H9 (cell line): ENCODE data around the gene ITPRID2. TPM values are rescaled to one million over a fixed set of nuclear protein-coding genes. Genes with fewer than 3 reads are reported as not detected.

ENCODE experiments used
- DNase-seq: peaks from one replicate; pipeline ENCODE4 v3.0.0-alpha.2; 2017
- H2AFZ ChIP-seq: one replicate; pipeline ENCODE4 v1.6.1; 2013; ENCODE audit warnings: mild to moderate bottlenecking, low read length, control low read depth, moderate library complexity
- H2AK5ac ChIP-seq: 2 replicates; pipeline ENCODE4 v1.6.1; 2013; ENCODE audit warnings: low read length, control low read depth, mixed read lengths; ENCODE audit not compliant: insufficient read length
- H2BK120ac ChIP-seq: one replicate; pipeline ENCODE4 v1.6.1; 2013; ENCODE audit warnings: low read depth, mild to moderate bottlenecking, low read length, control low read depth, inconsistent platforms; ENCODE audit not compliant: poor library complexity, severe bottlenecking
- H2BK12ac ChIP-seq: 2 replicates; pipeline ENCODE4 v1.6.1; 2013; ENCODE audit warnings: low read length, control low read depth, mixed read lengths, low read depth; ENCODE audit not compliant: insufficient read length
- H2BK15ac ChIP-seq: 2 replicates; pipeline ENCODE4 v1.6.1; 2013; ENCODE audit warnings: low read depth, low read length, control low read depth
- H2BK20ac ChIP-seq: one replicate; pipeline ENCODE4 v1.6.1; 2013; ENCODE audit warnings: low read depth, mild to moderate bottlenecking, low read length, control low read depth, inconsistent platforms; ENCODE audit not compliant: poor library complexity, severe bottlenecking
- H2BK5ac ChIP-seq: 2 replicates; pipeline ENCODE4 v1.6.1; 2013; ENCODE audit warnings: low read length, control low read depth, mixed read lengths; ENCODE audit not compliant: insufficient read length
- H3K14ac ChIP-seq: 2 replicates; pipeline ENCODE4 v1.6.1; 2013; ENCODE audit warnings: low read length, control low read depth; ENCODE audit not compliant: insufficient read depth
- H3K18ac ChIP-seq: 2 replicates; pipeline ENCODE4 v1.6.1; 2013; ENCODE audit warnings: low read depth, mild to moderate bottlenecking, mixed read lengths, low read length, control low read depth; ENCODE audit not compliant: insufficient read length
- H3K23ac ChIP-seq: 2 replicates; pipeline ENCODE4 v1.6.1; 2013; ENCODE audit warnings: low read length, control low read depth, mixed read lengths, low read depth; ENCODE audit not compliant: insufficient read length
- H3K23me2 ChIP-seq: 2 replicates; pipeline ENCODE4 v1.6.1; 2013; ENCODE audit warnings: low read depth, mild to moderate bottlenecking, mixed read lengths, low read length, control low read depth; ENCODE audit not compliant: insufficient read length, poor library complexity, severe bottlenecking
- H3K27ac ChIP-seq: 2 replicates; pipeline ENCODE4 v1.5.1; 2013; ENCODE audit warnings: low read length, control low read depth, mixed read lengths, low read depth; ENCODE audit not compliant: insufficient read length
- H3K27me3 ChIP-seq: 2 replicates; pipeline ENCODE4 v1.6.1; 2013; ENCODE audit warnings: low read length, control low read depth, inconsistent platforms; ENCODE audit not compliant: insufficient read depth
- H3K4ac ChIP-seq: 2 replicates; pipeline ENCODE4 v1.6.1; 2013; ENCODE audit warnings: low read depth, mild to moderate bottlenecking, control low read depth, inconsistent platforms, low read length, moderate library complexity
- H3K4me1 ChIP-seq: 2 replicates; pipeline ENCODE4 v1.6.1; 2013; ENCODE audit warnings: low read length, control low read depth, inconsistent platforms; ENCODE audit not compliant: insufficient read depth
- H3K4me2 ChIP-seq: 2 replicates; pipeline ENCODE4 v1.6.1; 2013; ENCODE audit warnings: low read length, control low read depth, mixed read lengths; ENCODE audit not compliant: insufficient read length, insufficient read depth
- H3K56ac ChIP-seq: 2 replicates; pipeline ENCODE4 v1.6.1; 2013; ENCODE audit warnings: low read depth, mild to moderate bottlenecking, mixed read lengths, low read length, control low read depth; ENCODE audit not compliant: insufficient read length
- H3K79me1 ChIP-seq: 2 replicates; pipeline ENCODE4 v1.6.1; 2013; ENCODE audit warnings: low read depth, mild to moderate bottlenecking, moderate library complexity, low read length, control low read depth, inconsistent platforms; ENCODE audit not compliant: insufficient read depth, poor library complexity, severe bottlenecking
- H3K79me2 ChIP-seq: 2 replicates; pipeline ENCODE4 v1.6.1; 2013; ENCODE audit warnings: low read length, control low read depth, inconsistent platforms; ENCODE audit not compliant: insufficient read depth
- H3K9ac ChIP-seq: 2 replicates; pipeline ENCODE4 v1.6.1; 2013; ENCODE audit warnings: low read length, control low read depth, mixed read lengths; ENCODE audit not compliant: insufficient read length; ENCODE audit errors: extremely low read depth
- H3K9me3 ChIP-seq: one replicate; pipeline ENCODE4 v1.6.1; 2013; ENCODE audit warnings: low read depth, low read length, inconsistent platforms; ENCODE audit not compliant: control insufficient read depth
- H3T11ph ChIP-seq: one replicate; pipeline ENCODE4 v1.6.1; 2013; ENCODE audit warnings: mild to moderate bottlenecking, low read length, control low read depth, inconsistent platforms
- H4K20me1 ChIP-seq: one replicate; pipeline ENCODE4 v1.6.1; 2013; ENCODE audit not compliant: control insufficient read depth, insufficient read length, insufficient read depth
- H4K5ac ChIP-seq: 2 replicates; pipeline ENCODE4 v1.6.1; 2013; ENCODE audit warnings: low read depth, mild to moderate bottlenecking, mixed read lengths, low read length, control low read depth; ENCODE audit not compliant: insufficient read length
- H4K8ac ChIP-seq: replicated peaks from 2 replicates; pipeline ENCODE4 v1.6.1; 2013; ENCODE audit warnings: low read length, control low read depth, mixed read lengths, low read depth; ENCODE audit not compliant: insufficient read length
- H4K91ac ChIP-seq: 2 replicates; pipeline ENCODE4 v1.6.1; 2013; ENCODE audit warnings: low read depth, mild to moderate bottlenecking, moderate library complexity, mixed read lengths, low read length, control low read depth; ENCODE audit not compliant: insufficient read length
- H3K27ac Mint-ChIP-seq, 3 experiments: 2 replicates in 2 of 3; 3 replicates in 1 of 3; pipeline ENCODE4 v1.8.0; 2020 to 2021; ENCODE audit warnings: mixed read lengths in 3 of 3, mild to moderate bottlenecking in 1 of 3, moderate library complexity in 1 of 3
- H3K27me3 Mint-ChIP-seq: 2 replicates; pipeline ENCODE4 v1.8.0; 2021; ENCODE audit warnings: low read depth, mild to moderate bottlenecking, moderate library complexity, mixed read lengths
- H3K36me3 Mint-ChIP-seq, 3 experiments: 2 replicates in 2 of 3; 3 replicates in 1 of 3; pipeline ENCODE4 v1.8.0; 2020 to 2021; ENCODE audit warnings: low read depth in 3 of 3, mixed read lengths in 3 of 3; ENCODE audit not compliant: insufficient read depth in 1 of 3
- H3K4me1 Mint-ChIP-seq, 2 experiments: 2 replicates each; pipeline ENCODE4 v1.8.0; 2020; ENCODE audit warnings: mixed read lengths in 2 of 2
- H3K4me3 Mint-ChIP-seq, 2 experiments: 2 replicates in 1 of 2; 3 replicates in 1 of 2; pipeline ENCODE4 v1.8.0; 2020 to 2021; ENCODE audit warnings: mild to moderate bottlenecking in 2 of 2, mixed read lengths in 2 of 2, moderate library complexity in 1 of 2
- H3K9me3 Mint-ChIP-seq, 2 experiments: 2 replicates in 1 of 2; 3 replicates in 1 of 2; pipeline ENCODE4 v1.8.0; 2020; ENCODE audit warnings: mild to moderate bottlenecking in 2 of 2, mixed read lengths in 2 of 2, moderate library complexity in 1 of 2
- CTCF ChIP-seq: fragments of 200-600 bp; sonication (generic); conservative IDR thresholded peaks from 3 replicates; pipeline ENCODE4 v1.8.0; 2021; ENCODE audit warnings: antibody characterized with exemption, mild to moderate bottlenecking
- WGBS: extraction: QIAGEN DNeasy Blood & Tissue Kit; methylation state at CpG from one replicate; pipeline ENCODE4 v1.1.7; 2013; ENCODE audit warnings: missing lambda C conversion rate, low lambda C conversion rate, mixed read lengths; ENCODE audit not compliant: insufficient read length; ENCODE audit errors: extremely low coverage; 5-methylcytosine and 5-hydroxymethylcytosine counted together
- total RNA-seq: library from RNA; stranded (reverse); gene quantifications from 2 replicates; pipeline ENCODE4 v1.2.1, GENCODE V29; 2021

The ITPRID2 gene
- total RNA-seq, 1 experiment from 2014 or later, result 12.0 TPM

GRCh38 chr2:181948227-181948626 is 56.7 kb downstream of the ITPRID2 start:
- no peak overlapping the region for H3K27ac Mint-ChIP-seq
- DNase-seq, result no peak
- H3K18ac ChIP-seq, result no peak overlapping the region
- no peaks in the 10 kb centered on the region for H3K27me3 Mint-ChIP-seq
- no peaks in the 10 kb centered on the region for H4K20me1 ChIP-seq
- no peak overlapping the region for H3K27ac ChIP-seq
- WGBS, result no CpG with 5 or more reads among the region's 2 CpGs
- H3K4me1 Mint-ChIP-seq, result peaks cover 0 to 7% of the 10 kb centered on the region in 2 experiments; a peak in 1 of 4 replicates
- H3K36me3 Mint-ChIP-seq, result no peaks in the 10 kb centered on the region
- H2BK20ac ChIP-seq, result no peak overlapping the region
- no peak overlapping the region for H4K8ac ChIP-seq
- H2BK15ac ChIP-seq, result no peak overlapping the region
- H4K5ac ChIP-seq, result no peak overlapping the region
- H3K79me1 ChIP-seq, result no peaks in the 10 kb centered on the region
- no peak overlapping the region for H2BK12ac ChIP-seq
- H3K4me3 Mint-ChIP-seq, result no peak overlapping the region
- H3K23ac ChIP-seq, result no peak overlapping the region
- no peak overlapping the region for H2BK120ac ChIP-seq
- no peak overlapping the region for H3K4me2 ChIP-seq
- no peak overlapping the region for H3T11ph ChIP-seq
- no peak overlapping the region for H2BK5ac ChIP-seq
- H3K4ac ChIP-seq, result no peak overlapping the region
- H3K4me1 ChIP-seq, result no peaks in the 10 kb centered on the region; the same call in 1 of the 2 replicates
- H3K79me2 ChIP-seq, result no peaks in the 10 kb centered on the region
- no peak overlapping the region for H3K9ac ChIP-seq
- no peak overlapping the region for H2AK5ac ChIP-seq
- no peaks in the 10 kb centered on the region for H3K9me3 ChIP-seq
- H4K91ac ChIP-seq, result no peak overlapping the region
- H3K9me3 Mint-ChIP-seq, result no peaks in the 10 kb centered on the region
- H3K27me3 ChIP-seq, result no peaks in the 10 kb centered on the region
- no peak overlapping the region for H3K14ac ChIP-seq
- H3K56ac ChIP-seq, result no peak overlapping the region
- H2AFZ ChIP-seq, result no peak overlapping the region
- TF ChIP-seq CTCF, result no peak
- H3K23me2 ChIP-seq, result no peaks in the 10 kb centered on the region
